HG03095 (cell line): ENCODE measurements around the gene TEX26.

Source experiments
- ATAC-seq: cut with Tn5 transposase; IDR thresholded peaks from one replicate; pipeline ENCODE4 v1.9.1; 2021; ENCODE audit warnings: moderate library complexity; ENCODE audit not compliant: unreplicated experiment

The TEX26 gene

DNA sequence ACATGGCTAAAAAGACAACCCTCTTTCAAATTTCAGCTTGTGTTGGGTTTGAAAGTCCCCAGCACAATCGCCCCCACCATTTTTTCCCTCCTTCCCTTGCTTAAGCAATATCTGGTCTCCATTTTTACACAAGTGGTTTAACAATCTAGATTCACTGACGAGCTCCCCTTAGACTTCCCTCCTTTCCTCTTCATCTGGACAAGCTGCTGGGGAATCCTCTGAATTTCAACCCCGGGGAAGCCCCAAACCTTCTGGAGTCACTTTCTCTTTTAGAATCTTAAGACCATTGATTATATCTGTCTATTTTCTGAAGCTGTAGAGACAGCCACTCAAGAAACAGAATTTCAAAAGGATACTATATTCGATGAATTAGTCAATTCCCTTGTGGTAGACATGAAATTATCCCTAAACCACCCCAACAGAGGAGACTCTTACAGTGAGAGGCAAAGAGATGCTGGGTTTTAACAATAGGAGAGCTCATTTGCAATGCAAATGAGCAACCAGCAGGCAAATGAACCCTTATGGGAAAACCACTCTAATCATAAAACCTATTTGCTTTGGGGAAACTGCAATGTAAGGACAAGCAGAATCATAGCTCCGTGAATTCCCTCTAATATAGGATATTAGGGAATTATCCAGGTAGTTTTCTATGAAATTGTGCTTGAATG is 78.9 kb downstream of the TEX26 start:
- ATAC-seq = no peak

DNA sequence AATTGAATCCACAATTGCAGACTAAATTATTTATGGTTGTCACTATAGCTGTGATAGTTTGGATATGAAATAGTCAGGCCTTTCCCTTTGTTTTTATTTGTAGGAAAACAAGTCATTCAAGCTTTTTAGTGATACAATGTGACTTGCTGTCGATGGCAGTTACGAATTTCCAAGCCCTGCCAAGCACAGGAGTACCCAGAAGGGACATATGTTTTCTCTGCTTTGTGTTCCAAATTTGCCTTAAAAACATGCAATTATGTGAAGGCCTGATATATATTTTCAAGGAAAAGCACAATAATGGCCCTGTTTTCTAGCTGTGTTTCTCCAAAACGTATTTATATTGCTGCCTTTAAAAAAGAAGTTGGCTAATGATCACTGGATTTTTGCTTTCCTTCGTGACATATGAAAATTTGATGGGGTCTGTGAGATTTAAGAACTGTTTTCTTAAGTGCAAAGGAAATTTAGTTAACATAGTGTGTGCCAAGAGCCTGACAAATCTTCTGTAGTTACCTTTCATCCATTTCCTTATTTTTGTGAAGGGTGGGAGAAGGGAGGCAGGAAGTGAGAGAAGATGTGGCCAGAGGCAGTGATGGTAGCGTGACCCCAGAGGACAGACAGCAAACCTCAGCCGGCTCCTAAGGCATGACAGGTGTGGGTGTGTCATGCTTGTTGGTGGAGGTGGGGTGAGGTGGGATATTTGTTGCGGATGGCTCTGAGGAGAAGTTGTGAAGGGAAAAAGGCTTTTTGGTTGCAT is 79.6 kb downstream of the TEX26 start:
- no peak for ATAC-seq

DNA sequence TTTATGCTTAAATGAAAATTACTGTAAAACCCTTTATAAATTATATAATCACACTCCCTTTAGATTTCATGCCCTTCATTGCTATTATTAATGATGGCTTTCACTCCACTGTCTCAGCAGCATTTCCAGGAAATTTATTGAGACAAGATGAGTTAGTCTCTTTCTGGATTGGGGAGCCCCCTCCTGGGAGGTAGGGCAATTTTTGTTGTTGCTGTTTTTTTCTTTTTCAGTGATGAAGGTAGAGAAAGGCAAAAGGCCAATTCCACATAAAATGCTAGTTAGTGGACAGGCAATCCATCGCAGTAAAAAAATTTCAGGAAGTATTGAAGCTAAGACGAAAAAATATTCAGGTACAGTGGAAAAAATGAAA is 80.2 kb downstream of the TEX26 start:
- ATAC-seq = no peak

DNA sequence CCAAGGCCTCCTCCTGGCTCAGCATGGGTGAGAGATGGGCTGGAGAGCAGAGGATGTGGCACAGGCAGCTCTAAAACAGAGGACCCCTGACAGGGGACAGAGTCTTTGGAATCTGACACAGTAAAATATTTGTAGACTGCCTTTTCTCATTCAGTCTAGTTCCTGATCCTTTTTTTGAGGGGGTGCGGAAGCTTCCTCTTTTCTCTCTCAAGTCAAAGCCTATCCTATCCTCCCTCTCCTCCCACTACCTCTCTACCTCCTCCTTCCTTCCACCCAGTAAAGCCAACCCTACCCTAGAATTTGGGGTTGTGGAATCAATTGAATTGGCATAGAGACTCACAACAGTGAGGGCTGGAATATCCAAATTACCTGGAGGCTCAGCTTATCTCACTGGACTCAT is 82.0 kb downstream of the TEX26 start:
- no peak for ATAC-seq

DNA sequence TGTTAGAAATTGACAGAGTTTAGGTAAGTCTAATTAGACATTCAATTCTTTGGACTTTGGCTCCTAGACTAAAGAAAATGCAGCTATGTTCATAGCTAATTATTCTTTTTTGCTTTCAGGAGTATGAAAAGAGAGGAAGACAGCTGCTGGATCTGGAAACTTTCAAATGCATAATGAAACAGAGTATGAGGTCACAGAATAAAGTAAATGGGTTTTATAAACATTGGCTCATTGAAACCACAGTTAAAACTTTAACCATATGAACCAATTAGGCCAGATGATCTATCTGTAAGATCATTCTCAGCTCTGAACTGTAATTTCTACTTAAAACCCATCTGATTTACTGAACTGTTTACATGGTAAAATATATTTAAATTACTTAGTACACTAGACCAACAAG is 82.7 kb downstream of the TEX26 start:
- no peak for ATAC-seq

DNA sequence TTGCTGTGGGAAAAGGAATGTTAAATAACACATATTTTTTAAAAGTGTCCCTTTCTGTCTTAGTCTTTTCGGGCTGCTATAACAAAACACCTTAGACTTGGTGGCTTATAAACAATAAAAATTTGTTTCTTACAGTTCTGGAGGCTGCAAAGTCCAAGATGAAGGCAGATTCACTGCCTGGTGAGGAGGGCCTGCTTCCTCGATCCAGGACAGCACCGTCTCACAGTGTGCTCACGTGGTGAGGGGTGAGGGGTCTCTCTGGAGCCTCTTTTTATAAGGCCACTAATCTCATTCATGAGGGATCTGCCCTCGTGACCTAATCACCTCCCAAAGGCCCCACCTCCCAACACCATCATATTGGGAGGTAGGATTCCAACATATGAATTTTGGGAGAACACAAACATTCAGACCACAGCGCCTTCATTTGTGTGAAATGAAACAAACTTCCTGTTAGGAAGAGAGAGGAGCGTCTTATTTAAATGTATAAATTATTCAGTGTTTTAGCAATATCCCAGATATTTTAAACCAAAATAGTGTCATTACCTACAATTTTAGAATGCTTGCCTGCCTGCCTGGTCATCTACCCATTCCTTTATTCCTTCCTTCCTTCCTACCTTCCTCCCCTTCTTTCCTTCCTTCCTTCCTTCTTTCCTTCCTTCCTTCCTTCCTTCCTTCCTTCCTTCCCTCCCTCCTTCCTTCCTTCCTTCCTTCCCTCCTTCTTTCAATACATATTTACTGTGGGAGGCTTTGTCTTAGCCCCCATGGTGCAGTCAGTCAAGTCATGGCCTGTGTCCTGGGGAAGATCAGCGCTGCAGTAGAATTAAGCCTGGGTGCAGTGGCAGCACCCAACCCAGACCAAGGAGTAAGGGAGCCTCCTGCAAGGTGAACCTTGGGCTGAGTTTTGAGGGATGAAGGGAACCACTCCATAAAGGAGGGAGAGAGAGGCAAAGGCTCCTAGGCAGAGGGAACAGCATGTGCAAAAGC is 84.2 kb downstream of the TEX26 start:
- no peak for ATAC-seq

DNA sequence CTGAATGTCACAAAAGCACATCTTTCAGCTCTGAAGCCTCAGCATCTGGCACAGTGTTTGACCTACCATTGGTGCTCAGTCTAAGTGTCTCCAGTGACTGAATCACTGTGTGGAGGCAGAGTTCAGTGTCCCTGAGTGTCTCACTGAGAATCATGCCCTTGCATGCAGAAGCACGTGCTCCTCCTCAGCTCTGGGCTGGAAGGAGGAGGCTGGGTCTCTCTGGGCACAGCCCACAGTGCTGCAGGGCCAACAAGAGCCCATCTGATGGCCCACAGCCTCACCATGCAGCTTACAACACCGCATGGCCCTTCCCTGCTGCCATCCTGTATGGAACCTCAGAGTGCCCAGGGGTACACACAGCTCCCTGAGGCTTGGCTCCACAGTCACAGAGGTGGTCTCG is 86.1 kb downstream of the TEX26 start:
- no peak for ATAC-seq

DNA sequence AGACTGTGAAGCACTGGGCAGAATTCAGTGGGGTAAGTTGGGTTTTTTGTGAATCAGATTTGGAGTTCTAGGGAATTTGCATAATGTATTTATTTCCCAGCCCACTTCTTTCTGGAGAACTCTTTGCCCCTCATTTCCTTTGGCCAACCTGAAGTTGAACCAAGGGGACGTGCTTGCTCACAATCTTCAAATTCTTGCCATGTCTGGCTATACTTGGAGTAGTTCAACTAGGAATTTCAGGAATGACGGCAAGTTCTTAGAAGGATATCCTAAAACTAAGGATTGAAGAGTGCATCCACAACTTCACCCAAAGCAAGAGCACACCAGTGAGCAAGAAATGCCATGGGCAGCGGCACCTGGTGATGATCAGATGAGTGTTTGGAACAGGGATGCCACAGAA is 88.5 kb downstream of the TEX26 start:
- no peak for ATAC-seq

DNA sequence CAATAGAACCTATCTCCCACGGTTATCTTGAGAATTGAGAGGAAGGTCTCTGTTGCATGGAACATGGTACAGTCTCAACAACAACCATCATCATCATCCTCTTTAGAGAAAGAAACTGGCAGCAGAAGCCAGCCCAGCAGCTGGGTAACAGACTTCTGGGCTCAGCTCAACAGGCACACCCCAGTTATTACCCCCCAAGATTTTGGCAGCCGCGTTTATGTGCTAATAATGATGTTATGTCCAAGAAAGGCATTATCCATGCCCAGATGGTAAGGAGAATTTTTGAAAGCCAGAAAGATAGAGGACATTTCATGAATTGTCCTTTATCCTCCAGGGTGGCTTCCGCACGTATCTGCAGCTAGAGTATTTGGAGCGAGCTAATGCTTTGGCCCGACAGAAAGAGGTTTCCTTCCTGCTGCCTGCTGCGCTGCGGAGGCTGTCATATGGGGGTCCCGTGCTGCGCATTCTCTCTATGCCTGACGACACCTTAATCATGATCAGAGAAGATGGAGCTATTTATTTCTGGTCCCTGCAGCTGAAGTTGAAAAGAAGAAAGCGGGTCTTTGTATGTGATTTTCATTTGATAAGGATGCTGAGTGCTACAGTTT is 89.9 kb downstream of the TEX26 start:
- no peak for ATAC-seq

DNA sequence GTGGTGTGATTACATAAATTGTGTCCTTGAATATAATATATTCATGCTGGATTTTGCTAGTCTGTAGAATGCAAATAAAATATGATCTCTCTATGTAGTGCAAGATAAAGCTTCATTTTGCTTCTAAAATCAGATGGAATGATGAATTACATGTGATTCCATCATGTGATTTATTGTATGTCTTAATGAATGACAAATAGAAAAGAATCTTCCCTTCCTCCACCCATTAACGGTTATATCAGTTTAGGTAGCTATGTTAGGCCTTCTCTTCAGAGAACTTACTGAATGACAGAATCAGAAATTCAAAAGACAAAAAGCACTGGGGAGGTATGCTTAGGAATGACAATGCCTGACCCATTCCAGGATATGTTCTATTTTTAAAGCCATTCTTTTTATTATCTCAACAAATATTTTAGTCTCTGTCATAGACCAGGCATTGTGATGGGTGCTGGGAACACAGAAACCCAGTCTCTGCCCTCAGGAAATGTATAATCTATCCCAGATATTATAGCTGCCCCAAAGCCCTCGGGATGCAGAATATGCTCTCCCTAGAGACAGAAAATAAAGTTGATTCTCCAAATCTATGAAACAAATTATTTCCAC is 90.6 kb downstream of the TEX26 start:
- ATAC-seq = no peak
